Tongue (tissue), 3 donors: ENCODE results near the gene FXR2. TPM values are rescaled to one million over a fixed set of nuclear protein-coding genes. Genes with fewer than 3 reads are reported as not detected.

ENCODE experiments used
- DNase-seq: peaks from one replicate; pipeline ENCODE4 v3.0.0-alpha.2; 2015
- small RNA-seq: library from RNA; depleted of rRNA; stranded (forward); fragments of <200 nt; gene quantifications from one replicate; pipeline ENCODE3, GENCODE V24; 2014; ENCODE audit warnings: low replicate concordance
- total RNA-seq: library from RNA; depleted of rRNA; stranded (reverse); fragments of >200 nt; gene quantifications from one replicate; pipeline ENCODE4 v1.2.3, GENCODE V29; 2014

FXR2 gene
- total RNA-seq, 1 donor from 2014 or later = 47.8 TPM

GRCh38 chr17:7548585-7549400 is 65.9 kb downstream of the FXR2 start, which contains the start of gene TNFSF12:
TNFSF12 (plus strand) TSS chr17:7549058; CDS start chr17:7549154, 96 bp downstream.
- DNase-seq = peak; percentile 64

- DNase-seq = no peak
Observed at GRCh38 chr17:7544911-7545310, 69.8 kb downstream of the FXR2 start.

Small RNA genes within 50 kb of the gene (small RNA-seq; reads per million reads assigned to genes)
- gene CD68 (not detected), gene SNORA48 (not detected), gene SNORD10 (not detected)

Other genes with a start within 250 kb of the FXR2 start
- gene TNK1, start 233.8 kb downstream of the FXR2 start, total RNA-seq = 2.1 TPM
- gene PLSCR3, start 220.4 kb downstream of the FXR2 start, total RNA-seq = 9.4 TPM
- 69.0 TPM for gene TMEM256, start 210.8 kb downstream of the FXR2 start, total RNA-seq
- gene NLGN2, start 207.1 kb downstream of the FXR2 start, total RNA-seq = 9.3 TPM
- not detected for gene SPEM1, start 194.6 kb downstream of the FXR2 start, total RNA-seq
- not detected for gene SPEM2, start 189.3 kb downstream of the FXR2 start, total RNA-seq
- gene SPEM3, start 186.0 kb downstream of the FXR2 start, total RNA-seq = not detected
- 2.4 TPM for gene TMEM102, start 179.5 kb downstream of the FXR2 start, total RNA-seq
- 5.4 TPM for gene FGF11, start 175.4 kb downstream of the FXR2 start, total RNA-seq
- gene CHRNB1, start 169.8 kb downstream of the FXR2 start, total RNA-seq = 27.9 TPM
- gene ZBTB4, start 135.3 kb downstream of the FXR2 start, total RNA-seq = 22.9 TPM
- gene SLC35G6, start 133.5 kb downstream of the FXR2 start, total RNA-seq = not detected
- gene POLR2A, start 130.5 kb downstream of the FXR2 start, total RNA-seq = 71.4 TPM
- 18.0 TPM for gene TNFSF12, start 65.8 kb downstream of the FXR2 start, total RNA-seq
- 6.6 TPM for gene TNFSF13, start 56.1 kb downstream of the FXR2 start, total RNA-seq
- gene SENP3, start 53.0 kb downstream of the FXR2 start, total RNA-seq = 36.8 TPM
- 2.4 TPM for gene CD68, start 35.3 kb downstream of the FXR2 start, total RNA-seq
- 27.4 TPM for gene MPDU1, start 31.0 kb downstream of the FXR2 start, total RNA-seq
- gene SOX15, start 24.8 kb downstream of the FXR2 start, total RNA-seq = 9.6 TPM
- 33.2 TPM for gene SAT2, start 12.9 kb upstream of the FXR2 start, total RNA-seq
- not detected for gene SHBG, start 15.2 kb upstream of the FXR2 start, total RNA-seq
- 0.92 TPM for gene ATP1B2, start 36.0 kb upstream of the FXR2 start, total RNA-seq
- 23.6 TPM for gene TP53, start 72.6 kb upstream of the FXR2 start, total RNA-seq
- gene WRAP53, start 73.6 kb upstream of the FXR2 start, total RNA-seq = 5.2 TPM
- 2.3 TPM for gene EFNB3, start 90.3 kb upstream of the FXR2 start, total RNA-seq
- gene DNAH2, start 102.8 kb upstream of the FXR2 start, total RNA-seq = 0.31 TPM
- 8.4 TPM for gene KDM6B, start 219.3 kb upstream of the FXR2 start, total RNA-seq
- 4.5 TPM for gene TMEM88, start 240.2 kb upstream of the FXR2 start, total RNA-seq
- gene NAA38, start 242.7 kb upstream of the FXR2 start, total RNA-seq = 64.7 TPM
- gene CYB5D1, start 243.1 kb upstream of the FXR2 start, total RNA-seq = 12.8 TPM